IMR-90 (cell line): ENCODE results near the gene CDX1. TPM values are rescaled to one million over a fixed set of nuclear protein-coding genes. Genes with fewer than 3 reads are reported as not detected.

Source experiments
- ATAC-seq: fragments of 200-7000 bp; cut with Tn5 transposase; 2 replicates; pipeline ENCODE4 v1.9.1; 2020; ENCODE audit warnings: low read depth, mild to moderate bottlenecking, moderate library complexity
- BruUV-seq: library from RNA; stranded (reverse); fragments of 400-500 nt; replicated peaks from 2 replicates; lab custom pipeline; 2021; lab: Mats Ljungman, UMichigan
- CTCF ChIA-PET: fragments of 300-600 bp; formaldehyde crosslinking; extraction: SDS; loops from one replicate; lab custom pipeline; 2021; ENCODE audit warnings: antibody characterized with exemption; lab: Yijun Ruan, JAX
- POLR2A ChIA-PET: fragments of 300-600 bp; sonication (Branson Sonifier 250); formaldehyde crosslinking; loops from one replicate; lab custom pipeline; 2022; ENCODE audit warnings: antibody characterized with exemption; ENCODE audit not compliant: unreplicated experiment; lab: Charles Lee
- DNase-seq: peaks from one replicate; pipeline ENCODE4 v3.0.0; 2013
- H2AFZ ChIP-seq: replicated peaks from 2 replicates; pipeline ENCODE3; 2013; ENCODE audit warnings: low read length, mild to moderate bottlenecking; ENCODE audit not compliant: poor library complexity
- H2AK5ac ChIP-seq: 2 replicates; pipeline ENCODE4 v1.6.1; 2013; ENCODE audit warnings: low read depth, low read length, inconsistent platforms
- H2AK9ac ChIP-seq: replicated peaks from 2 replicates; pipeline ENCODE3; 2013; ENCODE audit warnings: mild to moderate bottlenecking, low read depth, low read length, moderate library complexity; ENCODE audit not compliant: poor library complexity
- H2BK120ac ChIP-seq: 2 replicates; pipeline ENCODE4 v1.6.1; 2013; ENCODE audit warnings: low read depth, low read length, inconsistent platforms
- H2BK15ac ChIP-seq: 3 replicates; pipeline ENCODE4 v1.6.1; 2013; ENCODE audit warnings: low read depth, low read length, inconsistent platforms
- H2BK20ac ChIP-seq: 2 replicates; pipeline ENCODE4 v1.6.1; 2013; ENCODE audit warnings: low read depth, mild to moderate bottlenecking, inconsistent platforms, low read length, moderate library complexity
- H2BK5ac ChIP-seq: 2 replicates; pipeline ENCODE4 v1.6.1; 2013; ENCODE audit warnings: mild to moderate bottlenecking, low read depth, low read length, inconsistent platforms; ENCODE audit not compliant: poor library complexity, severe bottlenecking
- H3K14ac ChIP-seq: replicated peaks from 2 replicates; pipeline ENCODE4 v1.6.1; 2013; ENCODE audit warnings: low read depth, low read length, inconsistent platforms
- H3K18ac ChIP-seq: 2 replicates; pipeline ENCODE4 v1.6.1; 2013; ENCODE audit warnings: low read depth, low read length, control low read depth
- H3K23ac ChIP-seq: 2 replicates; pipeline ENCODE4 v1.6.1; 2013; ENCODE audit warnings: low read depth, low read length, inconsistent platforms
- H3K27ac ChIP-seq: 2 replicates; pipeline ENCODE4 v1.5.1; 2013; ENCODE audit warnings: mild to moderate bottlenecking, control low read depth, low read length; ENCODE audit not compliant: insufficient read depth
- H3K27me3 ChIP-seq: 2 replicates; pipeline ENCODE4 v1.6.1; 2013; ENCODE audit warnings: low read length; ENCODE audit not compliant: control insufficient read depth, insufficient read depth
- H3K36me3 ChIP-seq: 2 replicates; pipeline ENCODE4 v1.6.1; 2013; ENCODE audit warnings: low read length, mixed read lengths; ENCODE audit not compliant: control insufficient read depth, insufficient read depth
- H3K4ac ChIP-seq: 2 replicates; pipeline ENCODE4 v1.6.1; 2013; ENCODE audit warnings: low read depth, low read length, inconsistent platforms
- H3K4me1 ChIP-seq: 2 replicates; pipeline ENCODE4 v1.6.1; 2013; ENCODE audit warnings: low read length, mixed read lengths; ENCODE audit not compliant: control insufficient read depth, insufficient read depth
- H3K4me2 ChIP-seq: 2 replicates; pipeline ENCODE4 v1.6.1; 2013; ENCODE audit warnings: low read depth, mild to moderate bottlenecking, control low read depth, low read length, moderate library complexity
- H3K4me3 ChIP-seq: 2 replicates; pipeline ENCODE4 v1.5.1; 2013; ENCODE audit warnings: low read depth, mild to moderate bottlenecking, control low read depth, low read length, moderate library complexity; ENCODE audit not compliant: insufficient read depth
- H3K56ac ChIP-seq: 2 replicates; pipeline ENCODE4 v1.6.1; 2013; ENCODE audit warnings: low read length, inconsistent platforms; ENCODE audit not compliant: insufficient read depth; ENCODE audit errors: extremely low read depth
- H3K79me1 ChIP-seq, 2 experiments: 2 replicates each; pipeline ENCODE4 v1.6.1; 2013; ENCODE audit warnings: low read length in 2 of 2, inconsistent platforms in 1 of 2, low read depth in 1 of 2
- H3K9ac ChIP-seq: 2 replicates; pipeline ENCODE4 v1.6.1; 2013; ENCODE audit warnings: low read depth, low read length, control low read depth
- H3K9me1 ChIP-seq: 2 replicates; pipeline ENCODE4 v1.6.1; 2013; ENCODE audit warnings: low read length, inconsistent platforms; ENCODE audit not compliant: insufficient read depth
- H3K9me3 ChIP-seq: 2 replicates; pipeline ENCODE4 v1.6.1; 2013; ENCODE audit warnings: low read length; ENCODE audit not compliant: control insufficient read depth, insufficient read depth
- H4K20me1 ChIP-seq: 2 replicates; pipeline ENCODE4 v1.6.1; 2013; ENCODE audit warnings: low read length, inconsistent platforms; ENCODE audit not compliant: insufficient read depth
- H4K5ac ChIP-seq: 2 replicates; pipeline ENCODE4 v1.6.1; 2013; ENCODE audit warnings: mild to moderate bottlenecking, low read depth, low read length, control low read depth
- H4K8ac ChIP-seq, 2 experiments: 2 replicates each; pipeline ENCODE4 v1.6.1; 2013; ENCODE audit warnings: low read depth in 2 of 2, low read length in 2 of 2, control low read depth in 1 of 2, inconsistent platforms in 1 of 2
- H4K91ac ChIP-seq: 2 replicates; pipeline ENCODE4 v1.6.1; 2013; ENCODE audit warnings: low read depth, low read length, inconsistent platforms; ENCODE audit not compliant: insufficient read depth
- CHD1 ChIP-seq: IDR thresholded peaks from 2 replicates; pipeline ENCODE4 v1.6.1; 2012; ENCODE audit warnings: low read depth, low read length, improper control_type of control experiment
- USF2 ChIP-seq: fragments of 150-350 bp; IDR thresholded peaks from 2 replicates; pipeline ENCODE4 v1.6.1; 2017; ENCODE audit warnings: mild to moderate bottlenecking, antibody characterized with exemption, low read length, low read depth
- WGBS, 2 experiments: methylation state at CpG; one replicate each; pipeline versions ENCODE4 v1.1.5 to v1.1.7; 2013; ENCODE audit warnings: missing lambda C conversion rate in 2 of 2; ENCODE audit not compliant: insufficient read length in 1 of 2; ENCODE audit errors: extremely low coverage in 2 of 2; 5-methylcytosine and 5-hydroxymethylcytosine counted together
- dilution Hi-C: fragments of 300-500 bp; cut with HindIII; formaldehyde crosslinking; loops from one replicate; pipeline ENCODE4 v1.14.3; 2018; ENCODE audit warnings: low sequenced_read_pairs; ENCODE audit not compliant: unreplicated experiment
- in situ Hi-C: fragments of 300-500 bp; cut with MboI; formaldehyde crosslinking; loops from 3 replicates; pipeline ENCODE4 v1.14.3; 2019; ENCODE audit warnings: low sequenced_read_pairs, inconsistent platforms, mixed read lengths
- intact Hi-C: fragments of 100-400 bp; cut with micrococcal nuclease; formaldehyde crosslinking; loops from 2 replicates; pipeline ENCODE4 v1.10.0; 2022
- polyA plus RNA-seq, 3 experiments: library from polyadenylated mRNA; depleted of rRNA; stranded (reverse); fragments of >200 nt; gene quantifications; 2 replicates each; pipeline ENCODE4 v1.2.3, GENCODE V29; 2012; ENCODE audit warnings: low replicate concordance in 1 of 3
- total RNA-seq: library from RNA; depleted of rRNA; stranded (reverse); fragments of >200 nt; gene quantifications from 2 replicates; pipeline ENCODE4 v1.2.3, GENCODE V29; 2012

The CDX1 gene
- total and polyA plus RNA-seq, 2 of the 4 experiments (the other 2 are of a cell fraction) = 0.18 to 0.24 TPM

GRCh38 chr5:150172145-150172544, 5.6 kb downstream of the CDX1 start:
- BruUV-seq = no TSS peak
- no peaks in the 10 kb centered on the region for H3K9me3 ChIP-seq
- dilution Hi-C loops (no loop called here), in situ Hi-C loops (loop anchor here (5.0 kb wide), 1 partner anchor 35 kb away; no protein-coding TSS in a partner anchor), intact Hi-C loops (no loop called here)
- no peak overlapping the region for H3K4ac ChIP-seq
- H4K5ac ChIP-seq = no peak overlapping the region
- H3K4me3 ChIP-seq = no peak overlapping the region
- no peak overlapping the region for H2BK5ac ChIP-seq
- H3K4me2 ChIP-seq = no peak overlapping the region
- H4K20me1 ChIP-seq = no peaks in the 10 kb centered on the region
- peaks cover 12% of the 10 kb centered on the region for H3K9me1 ChIP-seq
- no peak overlapping the region for H2AFZ ChIP-seq
- ChIA-PET POLR2A (no interaction called here), CTCF (interaction anchor here (0.5 kb wide), 1 partner anchor 420 kb away, joined by 3 read pairs; no protein-coding TSS in a partner anchor)
- no peaks in the 10 kb centered on the region for H3K79me1 ChIP-seq
- no peak overlapping the region; the same call in 2 of the 3 replicates for H2BK15ac ChIP-seq
- H3K9ac ChIP-seq = no peak overlapping the region
- no peak overlapping the region for H2BK20ac ChIP-seq
- H3K23ac ChIP-seq = no peak overlapping the region
- H3K14ac ChIP-seq = no peak overlapping the region
- no peak overlapping the region for H3K56ac ChIP-seq
- ATAC-seq = peak; percentile 6; the same call in 1 of the 2 replicates
- H2BK120ac ChIP-seq = no peak overlapping the region
- 0 out of 2 replicates have a peak overlapping the region, but pooled peaks have one; percentile 53 for H2AK5ac ChIP-seq
- H4K91ac ChIP-seq = 0 out of 2 replicates have a peak overlapping the region, but pooled peaks have one; percentile 10
- H3K4me1 ChIP-seq = peaks cover 8% of the 10 kb centered on the region
- H3K27ac ChIP-seq = no peak overlapping the region
- no peak overlapping the region for H3K18ac ChIP-seq
- H3K27me3 ChIP-seq = peaks cover 26% of the 10 kb centered on the region
- no peaks in the 10 kb centered on the region for H3K36me3 ChIP-seq
- TF ChIP-seq USF2 = no peak
- no peak for TF ChIP-seq CHD1
- WGBS, 2 experiments = no CpG with 5 or more reads among the region's 1 CpG
- no peak overlapping the region for H2AK9ac ChIP-seq
- H4K8ac ChIP-seq = no peak overlapping the region
- peak; percentile 78 for DNase-seq
